ENCODE results near the gene PLOD3. TPM values are rescaled to one million over a fixed set of nuclear protein-coding genes. Genes with fewer than 3 reads are reported as not detected.

The PLOD3 gene
- total and polyA plus RNA-seq, 2 of the 8 experiments (the other 6 are each of a cell fraction or from before 2014, with no cell fraction given) = 28.4 to 47.2 TPM

DNA sequence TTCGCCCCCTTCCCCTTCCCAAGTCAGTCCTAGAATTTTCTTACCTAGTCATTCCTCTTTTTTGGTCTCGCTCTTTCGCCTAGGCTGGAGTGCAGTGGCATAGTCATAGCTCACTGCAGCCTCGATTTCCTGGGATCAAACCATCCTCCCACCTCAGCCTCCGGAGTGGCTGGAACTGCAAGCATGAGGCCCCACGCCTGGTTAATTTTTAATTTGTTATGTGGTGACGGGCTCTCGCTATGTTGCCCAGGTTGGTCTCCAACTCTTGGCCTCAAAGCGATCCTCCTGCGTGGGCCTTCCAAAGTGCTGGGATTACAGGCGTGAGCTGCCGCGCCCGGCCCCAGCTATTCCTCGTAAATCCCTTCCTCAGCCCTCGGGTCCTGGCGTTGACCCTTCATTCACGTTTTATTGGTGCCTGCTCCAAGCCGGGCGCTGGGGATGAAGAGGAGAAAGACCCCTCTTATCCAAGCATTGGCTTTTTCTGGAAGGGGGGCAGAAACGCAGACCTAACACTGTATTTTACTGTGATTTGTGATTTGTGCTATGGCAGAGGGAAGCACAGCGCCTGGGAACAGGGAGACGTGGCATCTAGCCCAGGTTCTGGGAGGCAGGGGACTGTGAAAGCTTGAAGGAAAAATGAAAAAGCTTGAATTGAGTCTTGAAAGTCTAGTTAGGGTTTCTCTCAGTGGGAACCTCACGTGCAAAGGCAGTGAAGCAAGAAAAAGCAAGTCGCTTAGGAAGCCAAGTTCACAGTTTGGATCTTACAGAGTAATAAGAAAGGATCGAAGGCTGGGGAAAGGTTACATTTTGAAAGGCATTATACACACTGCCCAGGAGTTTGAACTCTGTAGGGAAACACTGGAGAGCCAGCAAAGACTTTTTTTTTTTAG is 1.1 kb upstream of the PLOD3 start (continued):
- TF ChIP-seq RXRA (IDR thresholded peaks at IDR 0.05; ENCODE audit: insufficient read depth, low read depth, low read length) (no peak), BCL11A (IDR thresholded peaks at IDR 0.05; ENCODE audit: low read depth in 2 of 2, low read length in 2 of 2) (no peak), CBX8 (IDR thresholded peaks at IDR 0.05; ENCODE audit: borderline replicate concordance, low read depth, low read length) (no peak), CREB1 (IDR thresholded peaks at IDR 0.05) (no peak), NANOG (IDR thresholded peaks at IDR 0.05; ENCODE audit: insufficient read depth, low read depth, low read length, poor library complexity, severe bottlenecking) (no peak), CTBP2 (IDR thresholded peaks at IDR 0.05; ENCODE audit: borderline replicate concordance, insufficient read depth, insufficient read length, low read length) (no peak), CBX5 (IDR thresholded peaks at IDR 0.05; ENCODE audit: low read depth, low read length) (no peak), RAD21 (IDR thresholded peaks at IDR 0.05 in 1 of 2, conservative IDR thresholded peaks at IDR 0.05 in 1 of 2; ENCODE audit: low read depth in 2 of 2, low read length in 2 of 2) (no peak)
- TF ChIP-seq, protein P1, sequence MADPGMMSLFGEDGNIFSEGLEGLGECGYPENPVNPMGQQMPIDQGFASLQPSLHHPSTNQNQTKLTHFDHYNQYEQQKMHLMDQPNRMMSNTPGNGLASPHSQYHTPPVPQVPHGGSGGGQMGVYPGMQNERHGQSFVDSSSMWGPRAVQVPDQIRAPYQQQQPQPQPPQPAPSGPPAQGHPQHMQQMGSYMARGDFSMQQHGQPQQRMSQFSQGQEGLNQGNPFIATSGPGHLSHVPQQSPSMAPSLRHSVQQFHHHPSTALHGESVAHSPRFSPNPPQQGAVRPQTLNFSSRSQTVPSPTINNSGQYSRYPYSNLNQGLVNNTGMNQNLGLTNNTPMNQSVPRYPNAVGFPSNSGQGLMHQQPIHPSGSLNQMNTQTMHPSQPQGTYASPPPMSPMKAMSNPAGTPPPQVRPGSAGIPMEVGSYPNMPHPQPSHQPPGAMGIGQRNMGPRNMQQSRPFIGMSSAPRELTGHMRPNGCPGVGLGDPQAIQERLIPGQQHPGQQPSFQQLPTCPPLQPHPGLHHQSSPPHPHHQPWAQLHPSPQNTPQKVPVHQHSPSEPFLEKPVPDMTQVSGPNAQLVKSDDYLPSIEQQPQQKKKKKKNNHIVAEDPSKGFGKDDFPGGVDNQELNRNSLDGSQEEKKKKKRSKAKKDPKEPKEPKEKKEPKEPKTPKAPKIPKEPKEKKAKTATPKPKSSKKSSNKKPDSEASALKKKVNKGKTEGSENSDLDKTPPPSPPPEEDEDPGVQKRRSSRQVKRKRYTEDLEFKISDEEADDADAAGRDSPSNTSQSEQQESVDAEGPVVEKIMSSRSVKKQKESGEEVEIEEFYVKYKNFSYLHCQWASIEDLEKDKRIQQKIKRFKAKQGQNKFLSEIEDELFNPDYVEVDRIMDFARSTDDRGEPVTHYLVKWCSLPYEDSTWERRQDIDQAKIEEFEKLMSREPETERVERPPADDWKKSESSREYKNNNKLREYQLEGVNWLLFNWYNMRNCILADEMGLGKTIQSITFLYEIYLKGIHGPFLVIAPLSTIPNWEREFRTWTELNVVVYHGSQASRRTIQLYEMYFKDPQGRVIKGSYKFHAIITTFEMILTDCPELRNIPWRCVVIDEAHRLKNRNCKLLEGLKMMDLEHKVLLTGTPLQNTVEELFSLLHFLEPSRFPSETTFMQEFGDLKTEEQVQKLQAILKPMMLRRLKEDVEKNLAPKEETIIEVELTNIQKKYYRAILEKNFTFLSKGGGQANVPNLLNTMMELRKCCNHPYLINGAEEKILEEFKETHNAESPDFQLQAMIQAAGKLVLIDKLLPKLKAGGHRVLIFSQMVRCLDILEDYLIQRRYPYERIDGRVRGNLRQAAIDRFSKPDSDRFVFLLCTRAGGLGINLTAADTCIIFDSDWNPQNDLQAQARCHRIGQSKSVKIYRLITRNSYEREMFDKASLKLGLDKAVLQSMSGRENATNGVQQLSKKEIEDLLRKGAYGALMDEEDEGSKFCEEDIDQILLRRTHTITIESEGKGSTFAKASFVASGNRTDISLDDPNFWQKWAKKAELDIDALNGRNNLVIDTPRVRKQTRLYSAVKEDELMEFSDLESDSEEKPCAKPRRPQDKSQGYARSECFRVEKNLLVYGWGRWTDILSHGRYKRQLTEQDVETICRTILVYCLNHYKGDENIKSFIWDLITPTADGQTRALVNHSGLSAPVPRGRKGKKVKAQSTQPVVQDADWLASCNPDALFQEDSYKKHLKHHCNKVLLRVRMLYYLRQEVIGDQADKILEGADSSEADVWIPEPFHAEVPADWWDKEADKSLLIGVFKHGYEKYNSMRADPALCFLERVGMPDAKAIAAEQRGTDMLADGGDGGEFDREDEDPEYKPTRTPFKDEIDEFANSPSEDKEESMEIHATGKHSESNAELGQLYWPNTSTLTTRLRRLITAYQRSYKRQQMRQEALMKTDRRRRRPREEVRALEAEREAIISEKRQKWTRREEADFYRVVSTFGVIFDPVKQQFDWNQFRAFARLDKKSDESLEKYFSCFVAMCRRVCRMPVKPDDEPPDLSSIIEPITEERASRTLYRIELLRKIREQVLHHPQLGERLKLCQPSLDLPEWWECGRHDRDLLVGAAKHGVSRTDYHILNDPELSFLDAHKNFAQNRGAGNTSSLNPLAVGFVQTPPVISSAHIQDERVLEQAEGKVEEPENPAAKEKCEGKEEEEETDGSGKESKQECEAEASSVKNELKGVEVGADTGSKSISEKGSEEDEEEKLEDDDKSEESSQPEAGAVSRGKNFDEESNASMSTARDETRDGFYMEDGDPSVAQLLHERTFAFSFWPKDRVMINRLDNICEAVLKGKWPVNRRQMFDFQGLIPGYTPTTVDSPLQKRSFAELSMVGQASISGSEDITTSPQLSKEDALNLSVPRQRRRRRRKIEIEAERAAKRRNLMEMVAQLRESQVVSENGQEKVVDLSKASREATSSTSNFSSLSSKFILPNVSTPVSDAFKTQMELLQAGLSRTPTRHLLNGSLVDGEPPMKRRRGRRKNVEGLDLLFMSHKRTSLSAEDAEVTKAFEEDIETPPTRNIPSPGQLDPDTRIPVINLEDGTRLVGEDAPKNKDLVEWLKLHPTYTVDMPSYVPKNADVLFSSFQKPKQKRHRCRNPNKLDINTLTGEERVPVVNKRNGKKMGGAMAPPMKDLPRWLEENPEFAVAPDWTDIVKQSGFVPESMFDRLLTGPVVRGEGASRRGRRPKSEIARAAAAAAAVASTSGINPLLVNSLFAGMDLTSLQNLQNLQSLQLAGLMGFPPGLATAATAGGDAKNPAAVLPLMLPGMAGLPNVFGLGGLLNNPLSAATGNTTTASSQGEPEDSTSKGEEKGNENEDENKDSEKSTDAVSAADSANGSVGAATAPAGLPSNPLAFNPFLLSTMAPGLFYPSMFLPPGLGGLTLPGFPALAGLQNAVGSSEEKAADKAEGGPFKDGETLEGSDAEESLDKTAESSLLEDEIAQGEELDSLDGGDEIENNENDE (IDR thresholded peaks at IDR 0.05; ENCODE audit: insufficient replicate concordance, low read length) = no peak
